Measurements from ENCODE around the gene YOD1.

- TF ChIP-seq, protein P1, sequence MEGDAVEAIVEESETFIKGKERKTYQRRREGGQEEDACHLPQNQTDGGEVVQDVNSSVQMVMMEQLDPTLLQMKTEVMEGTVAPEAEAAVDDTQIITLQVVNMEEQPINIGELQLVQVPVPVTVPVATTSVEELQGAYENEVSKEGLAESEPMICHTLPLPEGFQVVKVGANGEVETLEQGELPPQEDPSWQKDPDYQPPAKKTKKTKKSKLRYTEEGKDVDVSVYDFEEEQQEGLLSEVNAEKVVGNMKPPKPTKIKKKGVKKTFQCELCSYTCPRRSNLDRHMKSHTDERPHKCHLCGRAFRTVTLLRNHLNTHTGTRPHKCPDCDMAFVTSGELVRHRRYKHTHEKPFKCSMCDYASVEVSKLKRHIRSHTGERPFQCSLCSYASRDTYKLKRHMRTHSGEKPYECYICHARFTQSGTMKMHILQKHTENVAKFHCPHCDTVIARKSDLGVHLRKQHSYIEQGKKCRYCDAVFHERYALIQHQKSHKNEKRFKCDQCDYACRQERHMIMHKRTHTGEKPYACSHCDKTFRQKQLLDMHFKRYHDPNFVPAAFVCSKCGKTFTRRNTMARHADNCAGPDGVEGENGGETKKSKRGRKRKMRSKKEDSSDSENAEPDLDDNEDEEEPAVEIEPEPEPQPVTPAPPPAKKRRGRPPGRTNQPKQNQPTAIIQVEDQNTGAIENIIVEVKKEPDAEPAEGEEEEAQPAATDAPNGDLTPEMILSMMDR (conservative IDR thresholded peaks at IDR 0.05), result no peak
- 0 out of 2 replicates have a peak, but pooled peaks have one; percentile 44 for TF ChIP-seq ZFX (IDR thresholded peaks at IDR 0.05)
Observed at GRCh38 chr1:207050480-207051190, 373 bp downstream of the YOD1 start.
